GM18526 (cell line): Measurements from ENCODE around the gene CCDC51.

Experiments
- POLR2A ChIP-seq: IDR thresholded peaks from 3 replicates; pipeline ENCODE4 v1.6.1; 2011; ENCODE audit not compliant: insufficient read length; ENCODE audit errors: extremely low read depth

Gene CCDC51

GRCh38 chr3:48428572-48429316, 11.2 kb downstream of the CCDC51 start:
- no peak for TF ChIP-seq POLR2A

- TF ChIP-seq POLR2A: no peak
These were observed 11.8 kb downstream of the CCDC51 start for GRCh38 chr3:48428088-48428571.

DNA sequence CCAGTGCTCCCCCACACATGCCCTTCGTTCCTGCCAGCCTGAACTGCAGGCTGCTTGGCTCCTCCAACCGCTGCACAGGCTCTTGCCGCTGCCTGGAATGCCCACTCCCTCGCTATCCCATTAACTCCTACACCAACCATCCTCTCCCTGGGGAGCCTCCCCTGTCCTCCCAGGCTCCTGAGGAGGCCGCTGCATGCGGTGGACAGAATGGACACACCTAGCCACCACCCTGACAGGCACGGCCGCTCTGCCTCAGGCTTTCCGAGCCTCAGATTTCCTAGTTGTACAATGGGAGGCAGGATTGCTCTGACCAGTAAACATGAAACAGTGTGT, 12.3 kb downstream of the CCDC51 start:
- no peak for TF ChIP-seq POLR2A

DNA sequence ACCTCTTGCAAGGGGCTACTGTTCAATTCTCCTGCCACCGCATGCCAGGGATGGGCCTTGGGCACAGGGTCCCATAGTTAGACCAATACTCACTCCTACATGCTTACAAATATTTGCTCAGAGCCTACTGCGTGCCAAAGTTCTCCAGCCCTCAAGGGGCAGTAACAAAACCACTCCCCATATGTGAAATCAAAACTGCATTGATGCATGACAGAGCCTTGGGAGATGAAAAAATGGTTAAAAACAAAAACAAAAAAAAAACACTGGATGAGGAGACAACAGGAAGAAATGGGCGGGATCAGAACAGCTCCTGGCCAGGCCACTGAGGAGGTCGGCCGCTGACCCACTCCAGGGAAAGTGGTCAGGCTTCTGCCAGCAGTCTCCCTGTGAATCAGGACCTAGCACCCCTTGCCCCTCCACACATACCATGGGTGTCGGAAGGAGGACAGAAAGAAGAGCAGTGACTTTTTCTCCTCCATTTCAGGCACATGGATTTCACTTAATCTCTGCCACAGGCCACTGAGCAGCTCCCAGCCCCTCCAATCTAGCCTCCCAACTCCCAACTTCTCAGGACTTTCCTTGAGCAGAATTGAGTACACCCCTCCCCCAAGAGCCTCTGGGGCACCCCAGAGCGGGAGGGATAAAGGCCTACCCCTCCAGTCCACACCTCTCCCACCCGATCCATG, 12.8 kb downstream of the CCDC51 start:
- TF ChIP-seq POLR2A: no peak

DNA sequence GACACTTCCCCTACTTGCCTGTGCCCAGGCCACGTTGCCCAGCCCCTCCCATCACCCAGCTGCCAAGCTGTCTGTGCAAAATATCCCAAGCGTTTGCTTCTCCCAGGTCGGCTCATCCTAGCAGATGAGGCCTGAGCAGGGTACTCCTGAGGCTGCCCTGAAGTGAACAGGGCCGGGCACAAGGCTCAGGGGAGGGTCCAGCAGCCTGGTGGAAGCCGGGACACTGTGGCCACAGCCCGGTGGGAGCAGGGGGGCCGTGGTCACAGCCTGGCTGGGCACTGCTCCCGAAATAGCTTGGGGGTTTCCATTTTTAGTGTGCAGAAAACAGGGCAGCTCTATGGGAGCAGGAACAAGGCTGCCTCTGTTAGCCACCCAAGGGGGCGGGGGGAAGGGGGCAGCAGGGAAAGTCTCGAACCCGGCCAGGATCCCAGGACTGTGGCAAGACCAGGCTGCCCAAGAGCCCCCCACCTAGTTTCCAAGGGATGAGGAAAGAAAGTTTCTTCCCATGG, 13.5 kb downstream of the CCDC51 start:
- TF ChIP-seq POLR2A: no peak

GRCh38 chr3:48425281-48425812, 14.6 kb downstream of the CCDC51 start:
- no peak for TF ChIP-seq POLR2A

GRCh38 chr3:48423883-48424695, 15.8 kb downstream of the CCDC51 start:
- TF ChIP-seq POLR2A: no peak

DNA sequence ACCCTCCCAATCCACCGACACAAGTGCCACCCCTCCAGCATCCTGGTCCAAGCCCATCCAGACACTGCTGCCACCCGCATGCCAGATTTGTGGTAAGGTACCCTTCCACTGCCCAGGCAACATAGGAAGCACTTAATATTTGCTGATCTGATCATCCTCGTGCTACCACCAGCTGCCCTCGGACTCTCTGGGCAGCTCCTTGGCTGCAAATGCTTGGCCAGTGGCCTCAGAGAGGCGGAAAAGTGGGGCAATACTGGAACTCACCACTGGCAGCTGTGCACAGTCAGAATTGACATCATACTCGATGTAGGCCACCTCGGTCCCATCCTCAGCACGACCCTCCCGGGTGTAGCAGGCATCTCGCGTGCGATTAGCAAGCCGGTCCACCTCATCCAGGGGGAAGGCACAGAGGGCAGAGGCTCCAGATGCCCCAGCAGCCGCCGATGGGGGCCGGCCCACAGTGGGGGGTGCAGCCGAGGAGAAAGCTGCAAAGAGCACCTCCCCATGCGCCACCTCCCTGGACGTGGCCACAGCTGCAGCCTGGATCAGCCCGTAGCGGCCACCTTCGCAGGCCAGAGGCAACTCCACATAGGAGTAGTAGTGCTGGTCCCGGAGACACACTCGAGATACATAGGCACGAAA, 16.6 kb downstream of the CCDC51 start:
- no peak for TF ChIP-seq POLR2A

DNA sequence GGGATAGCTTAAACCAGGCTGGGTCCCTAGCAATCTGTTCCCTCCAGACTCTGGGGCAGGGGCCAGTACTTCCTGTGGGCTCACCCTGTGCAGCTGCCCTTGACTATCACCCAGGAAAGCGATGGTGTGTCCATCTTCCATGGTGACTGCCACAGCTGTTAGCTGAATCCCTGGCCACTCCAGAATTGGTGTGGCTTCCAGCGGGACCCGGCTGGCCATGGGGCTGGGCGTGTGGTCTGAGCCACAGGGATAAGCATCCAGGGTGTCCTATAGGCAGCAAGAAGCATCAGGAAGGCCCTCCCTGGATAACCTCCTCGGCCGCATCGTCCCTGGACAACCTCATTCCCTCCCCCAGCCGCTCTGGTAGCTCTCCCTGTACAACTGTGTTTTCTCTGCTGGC, 17.2 kb downstream of the CCDC51 start:
- no peak for TF ChIP-seq POLR2A

DNA sequence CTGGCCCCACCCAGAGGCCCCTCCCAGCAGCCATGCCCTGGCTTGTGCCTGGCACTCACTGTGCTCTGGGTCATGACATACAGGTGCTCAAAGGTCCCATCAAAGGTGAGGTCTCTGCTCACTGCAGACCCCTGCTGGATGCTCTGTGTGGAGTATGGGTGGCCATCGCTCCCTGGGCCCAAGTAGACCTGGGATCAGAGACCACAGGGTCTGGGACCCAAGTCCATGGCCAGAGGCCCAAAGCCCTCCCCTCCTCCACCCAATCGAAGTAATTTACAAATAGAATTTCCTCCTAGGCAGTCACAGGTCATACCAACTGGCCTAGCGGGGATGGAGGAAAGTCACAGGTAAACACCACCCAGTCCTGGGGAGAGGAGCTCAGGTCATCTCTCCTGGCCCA, 17.6 kb downstream of the CCDC51 start:
- no peak for TF ChIP-seq POLR2A

DNA sequence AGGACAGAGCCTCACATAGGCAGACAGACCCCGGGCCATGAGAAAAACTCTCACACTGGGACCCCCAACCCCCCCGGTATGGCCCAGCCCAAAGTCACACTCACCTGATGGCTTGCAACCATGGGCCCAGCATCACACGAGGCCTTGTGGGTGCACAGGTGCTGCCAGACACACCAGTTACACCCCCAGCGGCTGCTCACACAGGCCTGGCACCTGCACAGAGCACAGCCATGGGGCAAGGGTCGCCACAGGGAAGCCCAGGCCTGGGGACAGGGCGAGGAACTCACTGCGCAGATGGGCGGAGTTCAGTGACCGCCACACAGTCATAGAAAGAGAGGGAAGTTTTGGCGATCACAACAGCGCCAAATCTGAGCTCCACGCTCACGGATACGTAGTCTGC, 19.4 kb downstream of the CCDC51 start:
- no peak for TF ChIP-seq POLR2A

DNA sequence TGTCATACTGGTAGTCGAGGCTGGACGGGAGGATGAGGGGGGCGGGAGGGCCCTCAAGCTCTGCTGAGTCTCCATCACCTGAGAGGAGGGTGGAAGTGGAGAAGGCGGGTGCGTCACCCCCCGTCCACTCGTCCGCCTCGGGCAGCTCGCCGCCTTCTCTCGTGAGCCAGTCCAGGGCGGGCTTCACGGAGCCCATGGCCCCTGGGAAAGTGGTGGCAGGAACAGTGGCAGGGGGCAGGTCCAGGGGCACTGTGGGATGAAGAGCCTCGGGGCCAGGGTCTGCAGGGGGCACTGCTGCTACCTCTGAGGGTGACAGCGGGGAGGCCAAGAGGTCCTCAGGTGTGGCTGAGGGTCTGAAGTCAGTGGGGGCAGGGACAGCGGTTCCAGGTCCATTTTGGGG, 20.3 kb downstream of the CCDC51 start:
- TF ChIP-seq POLR2A: no peak

- no peak for TF ChIP-seq POLR2A
These were observed 20.8 kb downstream of the CCDC51 start for GRCh38 chr3:48419149-48419548.

- TF ChIP-seq POLR2A: no peak
These were observed 21.3 kb downstream of the CCDC51 start for GRCh38 chr3:48418651-48419050.

GRCh38 chr3:48418140-48418539, 21.8 kb downstream of the CCDC51 start:
- TF ChIP-seq POLR2A: no peak
